ENCODE results near the gene UBL4A. TPM values are rescaled to one million over a fixed set of nuclear protein-coding genes. Genes with fewer than 3 reads are reported as not detected.

The UBL4A gene
- total RNA-seq, 3 donors from 2014 or later (not counting 1 experiment from before 2014, with no cell fraction given), result 11.7 to 22.4 (median 17.6) TPM

DNA sequence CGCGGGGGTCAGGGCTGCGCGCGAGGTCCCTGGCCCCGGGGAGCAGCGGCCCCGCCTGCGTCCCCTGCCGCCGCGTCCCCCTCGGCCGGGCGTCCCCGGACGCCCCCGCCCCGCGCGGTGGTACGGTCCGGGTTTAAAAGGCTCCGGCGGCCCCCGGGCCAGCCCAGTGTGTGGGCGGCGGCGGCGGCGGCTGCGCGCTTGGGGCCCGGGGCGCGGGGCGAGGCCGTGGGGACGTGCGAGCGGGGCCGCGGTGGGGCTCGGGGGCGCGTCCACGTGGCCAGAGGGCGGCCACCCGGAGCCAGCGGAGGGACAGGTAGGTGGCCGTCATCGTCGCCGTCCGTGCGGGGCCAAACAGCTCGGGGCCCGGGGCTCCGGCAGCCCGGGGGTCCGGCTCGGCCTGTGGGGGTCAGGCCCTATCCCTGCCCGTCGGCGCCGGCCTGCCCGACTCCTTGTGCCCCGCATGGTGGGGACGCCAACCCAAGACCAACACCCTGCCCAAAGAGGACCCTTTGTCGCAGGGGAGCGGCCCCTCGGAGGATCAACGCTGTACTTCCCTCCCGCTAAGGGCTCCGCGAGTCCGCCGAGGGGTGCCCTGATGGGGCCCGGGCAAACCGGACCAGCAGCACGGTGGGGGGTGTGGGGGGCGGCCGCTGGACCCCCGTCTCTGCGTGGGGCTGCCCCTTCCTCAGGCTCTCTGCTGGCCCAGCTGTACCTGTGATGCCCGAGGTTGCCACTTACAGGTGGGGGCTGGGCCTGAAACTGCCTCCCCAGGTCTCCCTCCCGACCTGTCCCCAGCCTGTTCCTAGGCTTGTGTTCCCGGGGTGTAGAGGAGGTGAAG lies 28.1 kb downstream of the UBL4A start, which contains the start of gene PLXNA3:
TSS of gene PLXNA3 (plus strand) at position 166 of the 838 bp plus-strand sequence. CDS start 1,903 bp downstream, outside the sequence.
- Histone ChIP-seq H3K27ac (ENCODE audit: low read length) (no peak within 1 kb of the TSS), H3K9me3 (ENCODE audit: control insufficient read depth, insufficient read depth, low read length) (no peaks in the 10 kb centered on the region), H3K36me3 (ENCODE audit: control insufficient read depth, insufficient read depth, low read length) (no peaks in the 10 kb centered on the region), H3K27me3 (ENCODE audit: control insufficient read depth, insufficient read depth, low read length) (no peaks in the 10 kb centered on the region), H3K4me1 (ENCODE audit: control insufficient read depth, insufficient read depth, low read length) (peaks cover 21% of the 10 kb centered on the region), H3K4me3 (ENCODE audit: low read length) (peak within 1 kb of the TSS; percentile 49)
- Mint-ChIP-seq H3K4me1 (peaks cover 6 to 18% of the 10 kb centered on the region in 2 donors), H3K9me3 (no peaks in the 10 kb centered on the region), H3K27me3 (ENCODE audit: low read depth in 2 of 2) (peaks cover 0 to 7% of the 10 kb centered on the region in 2 donors), H3K4me3 (peak within 1 kb of the TSS; percentile 95), H3K36me3 (no peaks in the 10 kb centered on the region), H3K27ac (peak within 1 kb of the TSS; percentile 83 to 92)
- ATAC-seq (peak; percentile 84 to 91 (median 87)), DNase-seq (peak; percentile 57 to 80)
- 1% methylated on average over 83 of the region's 88 CpGs for WGBS (ENCODE audit: insufficient coverage)
- TF ChIP-seq, protein P1, sequence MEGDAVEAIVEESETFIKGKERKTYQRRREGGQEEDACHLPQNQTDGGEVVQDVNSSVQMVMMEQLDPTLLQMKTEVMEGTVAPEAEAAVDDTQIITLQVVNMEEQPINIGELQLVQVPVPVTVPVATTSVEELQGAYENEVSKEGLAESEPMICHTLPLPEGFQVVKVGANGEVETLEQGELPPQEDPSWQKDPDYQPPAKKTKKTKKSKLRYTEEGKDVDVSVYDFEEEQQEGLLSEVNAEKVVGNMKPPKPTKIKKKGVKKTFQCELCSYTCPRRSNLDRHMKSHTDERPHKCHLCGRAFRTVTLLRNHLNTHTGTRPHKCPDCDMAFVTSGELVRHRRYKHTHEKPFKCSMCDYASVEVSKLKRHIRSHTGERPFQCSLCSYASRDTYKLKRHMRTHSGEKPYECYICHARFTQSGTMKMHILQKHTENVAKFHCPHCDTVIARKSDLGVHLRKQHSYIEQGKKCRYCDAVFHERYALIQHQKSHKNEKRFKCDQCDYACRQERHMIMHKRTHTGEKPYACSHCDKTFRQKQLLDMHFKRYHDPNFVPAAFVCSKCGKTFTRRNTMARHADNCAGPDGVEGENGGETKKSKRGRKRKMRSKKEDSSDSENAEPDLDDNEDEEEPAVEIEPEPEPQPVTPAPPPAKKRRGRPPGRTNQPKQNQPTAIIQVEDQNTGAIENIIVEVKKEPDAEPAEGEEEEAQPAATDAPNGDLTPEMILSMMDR (IDR thresholded peaks at IDR 0.05), result no peak
- intact Hi-C loops (cut with micrococcal nuclease), result no loop called here

DNA sequence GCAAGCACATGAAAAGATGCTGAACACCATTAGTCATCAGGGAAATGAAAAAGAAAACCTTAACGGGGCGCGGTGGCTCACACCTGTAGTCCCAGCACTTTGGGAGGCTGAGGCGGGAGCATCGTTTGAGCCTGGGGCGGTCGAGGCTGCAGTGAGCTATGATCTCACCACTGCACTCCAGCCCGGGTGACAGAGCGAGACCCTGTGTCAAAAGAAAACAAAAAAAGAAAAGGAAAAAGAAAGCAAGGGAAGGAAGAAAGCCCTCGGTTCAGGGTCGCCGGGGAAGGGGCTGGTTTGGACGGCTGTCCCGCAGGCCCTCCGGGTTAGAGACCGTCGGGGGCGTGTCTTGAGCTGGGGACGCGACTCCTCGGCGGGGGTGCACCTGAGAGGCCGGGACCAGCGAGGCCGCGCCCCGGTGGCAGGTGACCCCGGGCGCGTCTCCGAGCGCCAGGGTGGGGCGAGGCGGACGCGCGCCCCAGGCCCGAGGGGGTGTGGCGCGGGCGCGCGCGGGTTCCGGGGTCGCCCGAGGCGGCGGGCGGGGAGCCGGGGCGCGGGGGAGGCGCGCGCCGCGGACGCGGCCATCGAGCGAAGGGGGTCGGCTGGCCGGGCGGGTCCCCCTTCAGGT lies 28.8 kb downstream of the UBL4A start:
- H3K4me3 ChIP-seq (ENCODE audit: low read length), result peak overlapping the region; percentile 49
- intact Hi-C loops (cut with micrococcal nuclease), result no loop called here
- H3K4me1 Mint-ChIP-seq, result peaks cover 6 to 18% of the 10 kb centered on the region in 2 donors

DNA sequence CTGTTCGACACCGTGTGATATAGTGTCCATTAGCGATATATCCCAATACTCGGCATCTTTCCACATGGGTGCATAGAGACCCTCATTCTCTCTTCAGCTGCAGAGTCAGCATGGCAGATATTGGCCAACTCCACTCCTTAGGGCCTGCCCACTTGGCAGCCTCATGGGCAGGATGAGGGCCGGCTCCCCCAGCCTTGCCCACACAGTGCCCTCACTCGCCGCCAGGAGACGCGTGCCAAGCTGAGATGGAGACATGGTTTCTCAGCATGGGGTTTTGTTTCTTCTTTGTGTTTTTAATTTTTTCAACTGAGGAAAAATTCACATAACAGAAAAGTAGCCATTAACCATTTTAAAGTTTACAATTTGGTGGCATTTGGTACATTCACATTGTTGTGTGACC lies 33.6 kb downstream of the UBL4A start:
- intact Hi-C loops (cut with micrococcal nuclease), result no loop called here
- H3K36me3 ChIP-seq (ENCODE audit: control insufficient read depth, insufficient read depth, low read length), result peaks cover 18% of the 10 kb centered on the region
- H3K4me1 ChIP-seq (ENCODE audit: control insufficient read depth, insufficient read depth, low read length), result peaks cover 5% of the 10 kb centered on the region
- H3K27ac ChIP-seq (ENCODE audit: low read length), result no peak overlapping the region
- no peak for DNase-seq
- H3K9me3 ChIP-seq (ENCODE audit: control insufficient read depth, insufficient read depth, low read length), result no peaks in the 10 kb centered on the region
- WGBS (ENCODE audit: insufficient coverage), result 100% methylated on average over 4 of the region's 9 CpGs
- H3K4me3 ChIP-seq (ENCODE audit: low read length), result no peak overlapping the region
- H3K4me1 Mint-ChIP-seq, result peaks cover 6% of the 10 kb centered on the region in 2 donors
- no peak overlapping the region for H3K4me3 Mint-ChIP-seq
- ATAC-seq, result no peak
- H3K27me3 Mint-ChIP-seq (ENCODE audit: low read depth in 2 of 2), result peaks cover 0 to 7% of the 10 kb centered on the region in 2 donors
- no peaks in the 10 kb centered on the region for H3K36me3 Mint-ChIP-seq
- TF ChIP-seq, protein P1 (IDR thresholded peaks at IDR 0.05), result no peak
- no peaks in the 10 kb centered on the region for H3K9me3 Mint-ChIP-seq
- H3K27ac Mint-ChIP-seq, result no peak overlapping the region
- no peaks in the 10 kb centered on the region for H3K27me3 ChIP-seq (ENCODE audit: control insufficient read depth, insufficient read depth, low read length)

More for the DNA sequence above, 28.8 kb downstream of the UBL4A start:
- TF ChIP-seq, protein P1 (IDR thresholded peaks at IDR 0.05), result no peak
- Mint-ChIP-seq H3K27ac (peak overlapping the region; percentile 83 to 92), H3K36me3 (no peaks in the 10 kb centered on the region), H3K4me3 (peak overlapping the region; percentile 95), H3K9me3 (no peaks in the 10 kb centered on the region), H3K27me3 (ENCODE audit: low read depth in 2 of 2) (peaks cover 0 to 7% of the 10 kb centered on the region in 2 donors)
- ATAC-seq (peak; percentile 66 to 76 (median 67)), DNase-seq (peak in 1 of 2 donors; percentile 79)
- Histone ChIP-seq H3K27me3 (ENCODE audit: control insufficient read depth, insufficient read depth, low read length) (no peaks in the 10 kb centered on the region), H3K9me3 (ENCODE audit: control insufficient read depth, insufficient read depth, low read length) (no peaks in the 10 kb centered on the region), H3K4me1 (ENCODE audit: control insufficient read depth, insufficient read depth, low read length) (peaks cover 21% of the 10 kb centered on the region), H3K27ac (ENCODE audit: low read length) (no peak overlapping the region), H3K36me3 (ENCODE audit: control insufficient read depth, insufficient read depth, low read length) (no peaks in the 10 kb centered on the region)
- WGBS (ENCODE audit: insufficient coverage), result 1% methylated on average over 63 of the region's 65 CpGs
